ENCODE results near the gene MRPS34.
A peak's percentile ranks its signal among the peaks of the same experiment; 100 is the strongest.

The MRPS34 gene

DNA sequence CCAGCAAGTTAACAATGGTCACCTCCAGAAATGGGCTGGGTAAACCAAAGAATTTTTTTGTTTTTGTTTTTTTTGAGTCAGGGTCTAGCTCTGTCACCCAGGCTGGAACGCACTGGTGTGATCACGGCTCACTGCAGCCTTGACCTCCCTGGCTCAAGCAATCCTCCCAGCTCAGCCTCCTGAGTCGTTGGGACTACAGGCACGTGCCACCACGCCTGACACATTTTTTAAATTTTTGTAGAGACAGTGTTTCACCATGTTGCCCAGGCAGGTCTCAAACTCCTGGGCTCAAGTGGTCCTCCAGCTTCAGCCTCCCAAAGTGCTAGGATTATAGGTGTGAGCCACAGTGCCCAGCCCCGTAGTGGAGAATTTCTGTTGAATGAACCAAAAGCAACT lies 7.7 kb upstream of the MRPS34 start:
- no peak for DNase-seq

DNA sequence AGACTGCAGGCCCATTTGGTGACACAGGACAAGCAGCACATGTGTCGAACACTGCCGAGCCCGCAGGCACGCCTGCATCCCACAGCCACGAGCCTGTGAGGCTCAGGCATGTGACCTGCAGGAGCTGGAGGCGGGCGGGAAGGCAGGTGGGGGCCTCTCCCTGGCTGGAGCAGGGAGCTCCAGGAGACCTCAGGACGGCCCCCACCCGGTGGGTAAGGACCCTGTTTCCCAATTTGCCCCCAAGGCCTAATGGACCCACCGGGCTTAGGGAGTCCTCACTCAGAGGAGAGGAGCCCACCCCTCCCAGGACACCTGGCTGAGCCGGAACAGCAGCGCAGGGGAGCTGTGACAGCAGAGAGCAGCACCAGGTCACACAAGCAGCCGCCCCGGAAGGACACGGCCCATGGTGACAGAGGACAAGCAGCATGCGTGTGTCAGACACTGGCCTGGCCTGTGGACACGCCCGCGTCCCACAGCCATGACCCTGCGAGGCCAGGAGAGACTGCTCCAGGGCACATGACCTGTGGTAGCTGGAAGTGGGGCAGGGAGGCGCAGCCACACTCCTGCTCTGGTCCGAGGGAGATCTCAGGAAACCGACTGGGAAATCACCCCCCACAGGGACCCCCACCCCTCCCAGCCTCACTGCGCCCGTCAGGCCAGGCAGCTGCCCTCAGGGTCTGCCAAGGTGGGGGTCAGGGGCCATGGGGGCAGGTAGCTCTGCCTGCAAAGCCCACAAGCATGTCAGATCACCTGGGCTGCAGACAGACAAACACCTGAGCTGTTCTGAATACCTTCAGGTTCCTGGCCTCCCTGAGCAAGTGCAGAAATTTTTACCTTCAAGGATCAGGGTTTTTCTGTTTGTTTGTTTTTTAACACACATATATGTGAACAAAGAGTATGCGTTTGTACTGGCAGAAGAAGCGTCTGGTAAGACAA lies 7.1 kb upstream of the MRPS34 start:
- no peak for DNase-seq

DNA sequence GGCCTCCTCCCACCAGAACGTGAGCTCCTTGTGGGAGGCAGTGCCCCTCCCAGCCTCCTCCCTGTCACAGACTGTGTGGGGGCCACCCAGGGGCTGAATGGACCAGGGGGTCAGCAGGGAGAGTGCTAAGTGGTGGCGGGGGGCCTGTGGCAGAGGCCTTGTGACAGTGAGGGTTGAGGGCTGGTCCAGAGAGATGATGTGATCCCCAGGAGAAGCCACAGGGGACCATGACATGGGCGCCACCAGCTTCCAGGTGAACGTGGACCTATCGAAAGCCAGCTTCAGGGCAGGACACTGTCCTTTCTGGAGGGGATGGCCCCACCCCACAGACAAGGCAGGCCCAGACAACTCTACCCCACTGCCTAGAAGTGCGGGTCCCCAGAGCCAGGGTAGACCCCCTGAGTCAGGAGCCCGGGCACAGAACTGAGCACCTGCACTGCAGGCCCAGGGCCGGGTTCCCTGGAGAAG lies 6.3 kb upstream of the MRPS34 start:
- no peak for DNase-seq

DNA sequence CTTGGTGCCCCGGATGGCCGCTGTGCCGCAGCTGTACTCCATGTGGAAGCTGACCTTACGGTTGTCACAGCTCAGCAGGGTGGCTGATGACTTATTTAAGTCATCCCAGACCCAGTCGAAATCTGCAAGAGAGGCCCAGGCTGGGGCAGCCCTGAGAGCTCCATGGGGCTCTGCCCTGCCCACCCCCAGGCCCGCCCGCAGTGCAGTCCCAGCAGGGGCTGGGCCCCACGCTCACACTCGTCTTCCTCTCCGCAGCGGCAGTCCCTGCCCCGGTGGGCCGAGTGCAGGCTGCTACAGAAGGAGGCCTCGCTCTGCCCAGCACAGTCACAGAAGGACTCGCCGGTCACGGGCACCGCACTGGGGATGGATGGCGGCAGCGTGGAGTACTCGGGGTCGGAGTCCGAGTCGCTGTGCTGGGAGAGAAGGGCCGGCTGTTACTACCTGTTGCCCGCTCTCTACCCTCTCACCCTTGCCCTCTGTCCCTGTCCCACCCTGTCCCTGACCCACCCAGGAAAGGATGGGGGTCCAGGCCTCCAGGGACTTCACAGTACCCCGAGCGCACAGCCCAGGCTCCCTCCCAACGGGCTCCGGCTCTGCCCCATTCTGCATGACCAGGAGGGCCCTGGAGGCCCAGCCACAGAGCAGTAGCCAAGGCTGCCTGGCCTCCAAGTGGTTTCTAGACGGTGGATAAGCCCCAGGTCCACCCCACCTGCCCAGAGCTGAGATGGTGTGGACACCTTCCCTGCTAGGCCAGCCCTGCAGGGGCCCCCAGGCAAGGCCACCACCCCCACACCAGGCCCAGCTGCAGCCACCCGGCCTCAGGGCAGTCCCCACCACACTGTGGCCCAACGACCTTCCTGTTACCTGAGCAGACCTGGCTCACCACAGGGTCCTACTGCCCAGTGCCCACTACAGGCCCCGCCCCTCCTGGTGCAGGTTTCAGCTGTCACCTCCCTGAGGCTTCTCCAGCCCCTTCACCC lies 5.6 kb upstream of the MRPS34 start:
- DNase-seq = no peak

DNA sequence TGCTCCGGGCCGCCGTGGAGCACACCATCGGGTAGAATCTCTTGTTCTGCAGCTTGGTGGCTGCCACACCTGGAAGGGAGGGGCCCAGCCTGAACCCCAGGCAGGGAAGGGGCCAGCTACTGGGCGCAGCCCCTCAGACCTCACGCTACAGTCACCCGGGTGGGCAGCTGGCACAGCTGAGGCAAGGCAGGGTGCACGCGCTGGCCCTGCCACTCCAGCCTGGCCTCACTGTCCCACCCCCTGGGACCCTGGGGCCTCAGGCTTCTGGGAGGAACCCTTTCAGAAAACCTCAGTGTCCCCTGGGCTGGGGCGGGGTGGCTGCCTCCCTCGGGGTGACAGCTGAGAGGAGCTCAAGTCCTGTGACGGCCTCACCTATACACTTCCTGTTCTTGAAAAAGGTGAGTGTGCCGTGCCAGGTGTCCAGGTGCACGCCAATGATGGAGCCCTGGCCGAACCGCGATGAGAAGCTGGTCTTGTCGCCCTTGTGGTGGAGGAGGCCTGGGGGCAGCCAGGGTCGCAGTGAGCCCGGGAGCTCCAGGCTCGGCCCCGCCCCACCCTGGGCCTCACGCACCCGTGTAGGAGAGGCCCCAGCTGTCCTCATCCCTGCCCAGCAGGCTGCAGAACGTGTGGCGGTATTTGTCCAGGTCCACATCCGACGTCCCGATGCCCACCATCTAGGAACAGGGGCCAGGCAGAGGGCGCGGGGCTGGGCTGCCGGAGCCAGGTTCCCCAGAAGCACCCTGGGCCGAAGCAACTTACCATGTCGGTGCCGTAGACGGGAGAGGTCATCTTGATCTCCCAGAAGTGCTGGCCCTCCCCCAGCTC lies 4.7 kb upstream of the MRPS34 start:
- DNase-seq = no peak

DNA sequence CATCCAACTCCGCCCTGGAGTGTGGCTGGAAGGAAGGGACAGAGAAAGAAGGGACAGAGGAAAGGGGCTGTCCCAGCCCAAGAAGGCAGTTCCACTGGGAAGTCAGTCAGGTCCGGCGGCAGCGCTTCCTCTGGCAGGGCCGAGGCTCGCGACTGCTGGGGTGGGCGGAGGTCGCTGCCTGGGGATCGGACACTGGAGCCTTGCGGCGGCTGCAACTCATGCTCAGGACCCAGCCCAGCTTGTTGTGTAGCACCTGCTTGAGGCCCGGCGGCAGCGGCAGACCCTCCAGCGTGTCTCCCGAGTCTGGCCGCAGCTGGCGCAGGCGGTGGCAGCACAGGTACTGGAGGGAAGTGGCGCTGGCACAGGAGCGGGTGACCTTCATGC lies 4.0 kb upstream of the MRPS34 start:
- DNase-seq = no peak

DNA sequence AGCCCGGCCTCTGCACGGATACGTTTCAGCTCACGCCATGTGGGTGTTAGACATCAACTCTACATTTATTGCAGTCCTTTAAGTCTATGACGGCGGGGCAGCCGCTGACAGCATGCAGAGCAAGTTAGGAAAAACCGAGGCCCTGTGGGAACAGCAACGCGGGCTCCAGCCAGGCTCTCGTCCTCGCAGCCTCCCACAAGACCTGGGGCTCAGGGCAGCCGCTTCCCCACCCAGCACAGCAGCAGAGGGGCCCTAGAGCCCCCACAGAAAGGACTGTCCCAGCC lies 3.7 kb upstream of the MRPS34 start:
- DNase-seq = no peak

DNA sequence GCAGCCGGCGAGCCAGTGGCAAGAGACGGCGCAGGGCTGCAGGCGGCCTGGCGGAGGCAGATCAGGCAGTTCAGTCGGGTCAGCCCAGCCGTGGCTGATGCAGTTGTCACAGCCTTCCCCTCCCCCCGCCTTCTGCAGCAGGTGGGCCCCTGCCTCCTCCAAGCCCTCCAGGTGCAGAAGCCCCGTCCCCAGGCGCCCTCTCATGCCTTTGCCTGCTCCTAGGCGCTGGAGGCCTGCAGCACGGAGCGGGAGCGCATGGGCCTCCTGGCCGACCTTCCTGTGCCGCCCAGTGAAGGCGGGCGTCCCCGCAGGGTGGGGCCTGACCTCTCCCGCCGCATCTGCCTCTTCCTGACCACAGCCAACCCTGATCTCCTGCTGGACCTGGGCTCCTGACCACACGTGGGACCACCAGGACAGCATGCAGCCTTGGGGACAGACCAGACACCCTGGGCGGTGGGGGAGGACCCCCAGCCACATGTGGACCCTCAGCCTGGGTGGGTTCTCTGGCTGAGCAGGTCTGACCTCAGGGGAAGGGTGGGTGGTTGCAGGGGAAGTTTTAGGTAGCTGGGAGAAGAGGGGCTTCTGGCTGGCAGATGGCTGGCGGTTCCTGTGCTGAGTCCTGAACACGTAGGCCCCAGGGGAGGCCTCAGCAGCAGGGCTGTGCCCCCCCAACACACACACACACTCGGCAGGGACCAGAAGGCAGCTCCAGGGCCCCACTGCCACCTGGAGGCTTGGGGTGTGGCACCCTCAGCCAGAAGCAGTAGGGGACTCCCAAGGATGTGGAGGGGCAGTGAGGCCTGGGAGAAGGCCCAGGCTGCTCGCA lies 3.1 kb upstream of the MRPS34 start:
- DNase-seq = no peak

DNA sequence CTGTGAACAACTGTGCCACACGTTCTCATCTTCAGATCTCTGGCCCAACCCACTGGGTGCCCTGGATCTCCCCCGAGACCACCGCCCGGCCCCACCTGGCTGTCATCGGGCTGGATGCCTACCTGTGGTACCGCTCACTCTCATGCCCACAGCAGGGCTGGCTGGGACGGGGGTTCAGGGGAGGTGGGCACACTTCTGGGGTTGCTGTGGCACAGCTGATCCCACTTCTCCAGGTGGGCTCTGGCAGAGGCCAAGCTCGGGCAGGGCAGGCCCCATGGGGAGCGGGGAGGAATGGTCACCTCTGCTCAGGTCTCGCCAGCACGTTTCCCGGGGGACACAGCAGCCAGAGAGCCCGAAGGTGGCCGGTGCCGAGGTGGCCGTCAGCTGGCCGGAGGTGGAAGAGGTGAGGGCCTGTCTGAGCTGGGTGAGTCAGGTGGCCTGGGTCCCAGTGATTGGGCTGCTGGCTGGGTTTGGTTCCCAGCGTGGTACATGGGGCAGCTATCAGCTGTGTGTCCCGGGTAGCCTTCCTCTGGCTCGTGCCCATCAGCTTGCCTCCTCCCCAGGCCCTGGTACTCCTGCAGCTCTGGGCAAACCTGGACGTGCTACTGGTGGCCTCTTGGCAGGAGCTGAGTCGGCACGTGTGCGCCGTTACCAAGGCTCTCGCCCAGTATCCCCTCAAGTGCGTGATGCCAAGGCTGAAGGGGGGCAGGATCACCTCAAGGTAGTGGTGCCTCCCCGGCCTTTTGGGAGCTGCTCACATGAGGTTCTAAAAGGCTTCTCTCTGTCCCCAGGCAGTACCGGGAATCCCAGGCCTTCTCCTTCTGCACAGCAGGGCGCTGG lies 2.3 kb upstream of the MRPS34 start:
- DNase-seq = no peak

DNA sequence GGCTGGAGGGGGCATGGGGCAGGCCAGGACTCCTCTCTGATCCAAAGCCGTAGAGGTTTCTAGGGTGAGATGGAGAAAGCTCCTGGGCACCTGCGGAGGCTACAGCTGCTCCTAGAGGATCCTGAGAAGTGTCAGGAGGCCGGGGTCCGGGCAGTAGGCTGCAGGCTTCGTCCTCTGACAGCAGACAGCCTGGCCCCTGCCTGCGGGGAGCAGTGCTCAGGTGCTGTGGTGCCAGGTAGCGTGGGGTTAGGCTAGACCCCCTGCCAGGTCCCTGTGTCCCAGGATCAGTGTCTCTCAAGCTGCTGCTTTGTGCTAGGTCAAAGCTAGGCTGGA lies 1.5 kb upstream of the MRPS34 start:
- DNase-seq = no peak

DNA sequence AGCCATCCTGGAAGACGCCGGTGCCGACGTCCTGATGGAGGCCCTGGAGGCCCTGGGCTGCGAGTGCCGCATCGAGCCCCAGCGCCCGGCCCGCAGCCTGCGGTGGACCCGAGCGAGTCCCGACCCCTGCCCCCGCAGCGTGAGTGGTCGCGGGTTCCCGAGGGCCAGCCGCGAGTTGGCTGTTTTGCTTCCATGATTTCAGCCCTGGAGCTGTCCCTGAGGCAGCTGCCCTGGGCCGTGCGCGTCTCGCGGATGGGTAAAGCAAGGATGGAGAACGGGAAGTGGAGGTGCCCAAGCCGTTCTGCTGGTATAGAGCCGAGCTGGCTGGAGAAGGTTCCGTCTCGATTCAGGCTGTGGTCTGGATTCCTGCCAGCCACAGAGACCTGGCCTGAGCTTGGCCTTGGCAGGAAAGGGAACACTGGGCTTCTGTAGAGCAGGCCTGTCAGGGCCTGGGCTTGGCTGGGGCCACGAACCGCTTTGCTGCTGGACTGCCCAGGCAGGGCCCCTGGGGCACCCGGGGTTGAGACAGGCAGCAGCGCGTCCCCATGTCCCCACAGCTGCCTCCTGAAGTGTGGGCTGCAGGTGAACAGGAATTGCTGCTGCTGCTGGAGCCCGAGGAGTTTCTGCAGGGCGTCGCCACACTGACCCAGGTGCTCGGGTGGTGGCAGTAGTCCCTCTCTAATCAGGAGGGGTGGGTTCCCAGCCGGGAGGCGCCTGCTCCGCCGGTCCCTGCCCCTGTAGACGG lies 941 bp upstream of the MRPS34 start:
- DNase-seq = peak; percentile 48

DNA sequence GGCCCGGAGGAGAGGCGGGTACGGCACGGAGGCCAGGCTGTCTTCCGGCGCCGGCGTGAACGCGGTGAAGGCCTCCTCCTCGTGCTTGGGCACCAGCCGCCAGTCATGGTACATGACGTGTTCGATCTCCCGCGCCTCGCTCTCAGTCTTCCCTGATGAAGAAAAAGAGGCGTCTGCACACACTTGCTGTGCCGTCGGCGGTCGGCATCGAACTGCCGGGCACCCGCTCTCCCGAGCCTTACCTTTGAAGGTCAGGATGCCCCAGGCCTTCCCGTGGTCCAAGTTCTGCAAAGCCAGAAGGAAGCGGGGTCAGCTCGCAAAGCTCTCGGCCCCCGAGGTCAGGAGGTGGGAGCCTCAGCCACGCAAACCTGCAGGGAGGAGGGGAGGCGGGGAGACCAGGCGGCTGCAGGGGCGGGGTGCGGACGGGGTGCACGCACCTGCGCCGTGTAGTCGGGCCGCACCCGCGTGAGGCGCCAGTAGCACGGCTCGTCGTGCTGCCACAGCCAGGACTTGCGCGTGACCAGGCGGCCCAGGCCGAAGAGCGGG lies 499 bp downstream of the MRPS34 start, which contains the start of gene EME2:
EME2 (plus strand) TSS at position 449 of the 546 bp plus-strand sequence. CDS start 418 bp downstream, outside the sequence.
- DNase-seq = peak; percentile 47

DNA sequence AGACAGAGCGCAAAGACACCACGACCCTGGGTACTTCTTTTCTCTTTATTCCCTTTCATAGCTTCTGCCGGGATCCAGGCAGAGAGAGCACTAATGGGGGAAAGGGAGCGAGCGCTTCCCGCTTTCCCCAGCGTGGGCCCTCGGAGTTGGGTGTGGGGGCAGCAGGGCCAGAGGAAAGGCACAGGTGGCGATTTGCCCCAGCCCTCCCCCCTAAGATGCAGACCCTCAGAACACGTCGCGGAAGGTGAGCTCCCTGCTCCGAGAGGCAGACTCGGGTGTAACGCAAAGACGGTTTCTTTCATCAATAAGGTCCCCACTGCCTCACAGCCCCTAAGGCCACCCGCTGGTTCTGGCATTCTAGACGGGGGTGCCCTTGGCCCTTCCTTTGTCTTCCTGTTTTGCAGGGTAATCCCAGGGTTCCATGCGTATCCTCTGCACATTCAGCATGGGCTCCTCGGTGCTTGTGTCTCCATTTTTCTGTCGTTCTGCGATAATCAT lies 1.0 kb downstream of the MRPS34 start:
- DNase-seq = no peak

DNA sequence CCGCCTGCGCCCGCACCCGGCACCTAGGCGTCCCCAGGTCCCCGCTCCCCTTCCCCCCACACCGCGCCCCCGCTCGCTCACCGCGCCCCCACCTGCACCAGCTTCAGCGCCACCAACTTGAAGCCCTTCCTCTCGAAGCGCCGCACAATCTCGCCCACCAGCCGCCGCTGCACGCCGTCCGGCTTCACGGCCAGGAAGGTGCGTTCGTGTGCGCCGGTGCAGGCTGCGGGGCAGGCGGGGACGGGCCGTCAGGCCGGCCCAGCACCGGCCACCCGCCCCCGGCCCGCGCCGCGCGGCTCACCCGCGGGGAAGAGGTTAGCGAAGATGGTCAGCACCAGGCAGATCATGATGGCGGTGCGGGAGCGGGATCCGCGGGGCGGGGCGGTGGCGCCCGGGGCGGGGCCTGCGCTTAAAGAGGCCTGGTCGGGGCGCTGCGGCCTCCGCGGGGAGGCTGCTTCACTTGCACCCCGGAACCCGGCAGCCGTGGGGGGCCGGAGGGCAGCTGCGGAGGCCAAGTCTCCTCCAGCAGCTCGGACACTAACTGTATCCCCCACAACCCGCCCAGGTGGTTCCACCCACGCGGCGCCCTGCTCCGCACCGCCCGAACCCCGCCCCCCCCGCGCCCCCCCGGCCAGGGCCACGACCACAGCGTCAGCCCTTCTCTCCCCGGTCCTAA lies 1.6 kb downstream of the MRPS34 start, which contains the start of gene NME3:
NME3 (minus strand) TSS at position 356 of the 676 bp plus-strand sequence; CDS start at position 347, 9 bp downstream.
- peak; percentile 36 for DNase-seq

DNA sequence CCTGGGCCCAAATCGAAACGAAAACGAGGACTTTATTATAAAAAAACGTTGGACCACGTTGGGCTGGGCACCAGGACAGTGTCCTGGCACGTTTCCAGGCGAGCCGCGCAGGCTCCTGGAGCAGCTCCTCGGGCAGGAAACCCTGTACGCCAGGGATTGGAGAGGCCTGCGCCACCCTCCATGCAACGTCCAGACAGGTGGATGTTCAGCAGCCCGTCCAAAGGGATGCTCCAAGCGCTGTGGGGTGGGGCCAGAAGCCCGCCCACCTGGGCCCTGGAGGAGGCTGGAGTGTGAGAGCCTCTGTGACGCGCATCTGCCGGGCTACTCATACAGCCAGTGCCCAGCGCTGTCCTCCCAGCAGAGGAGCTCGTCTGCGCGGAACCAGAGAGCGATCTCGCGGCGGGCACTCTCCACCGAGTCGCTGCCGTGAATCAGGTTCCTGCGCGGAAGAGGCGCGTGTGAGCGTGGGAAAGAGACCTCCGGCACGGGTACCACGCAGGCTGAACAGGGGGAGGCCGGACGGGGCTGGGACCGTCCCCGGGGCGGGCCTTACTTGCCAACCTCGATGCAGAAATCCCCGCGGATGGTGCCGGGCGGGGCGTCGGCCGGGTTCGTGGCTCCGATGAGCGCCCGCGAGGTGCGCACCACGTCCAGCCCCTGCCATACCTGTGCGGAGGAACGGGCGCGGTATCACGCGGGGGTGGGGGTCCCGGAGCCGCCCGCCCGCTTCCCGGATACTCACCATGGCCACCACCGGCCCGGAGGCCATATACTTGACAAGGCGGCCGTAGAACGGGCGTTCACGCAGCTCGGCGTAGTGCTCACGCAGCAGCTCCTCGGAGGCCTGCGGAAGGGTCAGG lies 2.4 kb downstream of the MRPS34 start:
- no peak for DNase-seq

DNA sequence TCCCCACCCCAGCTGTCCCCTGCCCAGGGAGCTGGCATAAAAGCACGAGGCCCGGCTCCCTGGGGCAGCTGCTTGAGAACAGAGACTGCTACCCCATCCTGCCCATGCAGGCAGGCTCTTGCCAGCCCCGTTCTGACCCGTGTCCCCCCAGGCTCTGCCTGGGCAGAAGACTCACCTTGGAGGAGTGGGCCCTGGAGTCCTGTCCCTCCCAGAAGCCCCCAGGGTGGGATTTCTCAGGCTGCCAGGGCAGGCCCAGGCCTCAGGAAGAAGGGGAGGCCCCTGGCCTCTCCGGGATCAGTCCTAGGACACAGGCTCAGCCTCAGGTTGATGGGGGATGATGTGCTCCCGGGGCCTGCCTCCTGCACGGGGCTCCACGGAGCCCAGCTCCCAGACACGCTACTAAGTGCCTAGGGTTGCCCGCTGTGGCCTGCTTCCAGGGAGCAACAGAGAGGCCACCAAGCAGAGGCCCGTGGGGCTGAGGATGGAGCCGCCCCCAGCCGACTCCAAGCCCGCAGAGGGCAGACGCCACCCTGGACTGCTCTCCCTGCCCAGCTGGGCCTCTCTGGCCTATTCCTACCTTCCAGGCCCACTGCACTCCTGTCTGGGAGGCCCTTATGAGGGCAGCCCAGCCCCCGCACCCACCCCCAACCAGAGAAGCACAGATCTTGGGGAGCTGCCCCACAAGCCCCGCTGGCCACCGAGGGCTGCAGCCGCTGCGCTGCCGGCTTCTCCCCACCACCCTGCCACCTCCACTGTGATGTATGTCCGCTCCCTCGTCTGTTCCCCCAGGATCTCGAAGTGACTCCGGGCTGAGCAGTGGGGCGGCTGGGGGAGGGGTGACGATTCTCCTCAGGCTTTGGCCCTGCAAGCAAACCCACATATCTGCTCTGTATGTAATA lies 3.3 kb downstream of the MRPS34 start:
- DNase-seq = no peak

All from KG1 (cell line).